GM12892 (cell line): ENCODE results near the gene LYSMD1.

Experiments used
- POLR2A ChIP-seq: IDR thresholded peaks from 2 replicates; pipeline ENCODE4 v1.6.1; 2011; ENCODE audit warnings: low read depth, low read length, control low read depth
- POLR2AphosphoS5 ChIP-seq: IDR thresholded peaks from 2 replicates; pipeline ENCODE4 v1.6.1; 2011; ENCODE audit warnings: low read depth, low read length, control low read depth
- TAF1 ChIP-seq: IDR thresholded peaks from 2 replicates; pipeline ENCODE4 v1.6.1; 2011; ENCODE audit warnings: low read depth, mild to moderate bottlenecking, control low read depth, low read length, borderline replicate concordance

DNA sequence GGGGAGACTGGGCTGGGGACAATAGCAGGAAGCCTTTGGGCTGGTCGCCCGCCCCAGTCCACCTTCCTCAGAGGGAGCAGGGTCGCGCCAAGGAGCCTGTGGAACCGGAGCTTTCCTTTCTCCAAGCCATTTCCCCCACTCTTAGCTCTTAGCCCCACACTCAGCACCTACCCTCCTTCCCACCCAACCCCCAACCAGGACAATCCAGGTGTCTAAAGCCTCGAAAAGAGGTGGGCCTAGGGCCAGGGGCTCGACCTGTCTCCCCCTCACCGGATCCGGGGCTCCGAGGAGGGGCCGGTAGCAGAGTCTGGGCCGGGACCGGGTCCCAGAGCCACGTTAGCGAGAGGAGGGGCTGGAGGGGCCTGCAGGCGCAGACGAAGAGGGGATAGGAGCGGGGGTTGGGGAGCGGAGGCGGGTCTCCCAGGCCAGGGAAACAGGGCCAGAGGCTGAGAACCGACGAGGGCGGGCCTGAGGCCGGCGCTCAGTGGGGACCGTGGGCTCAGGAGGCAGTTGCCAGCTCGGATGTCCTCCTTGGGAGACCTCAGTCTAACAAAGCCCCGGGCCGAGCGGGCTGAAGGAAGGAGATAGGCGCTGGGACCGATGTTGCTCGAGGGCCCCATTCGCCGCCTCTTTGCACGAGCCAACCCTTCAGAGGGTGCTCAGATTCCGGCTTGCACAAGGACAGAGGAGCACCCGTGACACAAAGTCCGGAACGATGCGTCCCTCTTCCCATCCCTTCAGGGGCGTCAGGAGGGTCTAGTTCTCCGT, 20.2 kb downstream of the LYSMD1 start:
- TF ChIP-seq POLR2AphosphoS5: no peak
- TF ChIP-seq POLR2A: no peak
- TF ChIP-seq TAF1: no peak
